Measurements from ENCODE around the gene CCDC197. TPM values are rescaled to one million over a fixed set of nuclear protein-coding genes. Genes with fewer than 3 reads are reported as not detected.

Gene CCDC197
- total and polyA plus RNA-seq, 2 donors (not counting 1 experiment from before 2014, with no cell fraction given), result not detected

DNA sequence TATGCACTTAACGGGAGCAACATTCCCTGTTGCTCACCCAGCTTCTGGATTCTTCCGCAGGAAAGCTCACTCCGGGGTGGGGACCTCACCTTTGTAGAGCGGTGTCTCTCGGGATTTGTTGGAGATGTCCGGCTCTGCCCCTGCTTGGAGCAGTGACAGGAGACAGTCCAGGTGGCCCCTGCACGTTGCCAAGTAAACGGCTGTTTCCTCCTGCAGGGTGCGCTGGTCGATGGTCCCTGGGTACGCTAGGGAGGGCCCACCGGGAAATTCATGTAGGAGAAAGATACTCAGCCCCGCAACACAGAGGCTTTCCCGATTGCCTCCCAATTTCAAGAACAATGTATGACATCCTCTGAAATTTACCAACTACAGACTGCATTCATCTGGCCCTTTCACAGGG, 43.8 kb upstream of the CCDC197 start:
- no peak for ATAC-seq (ENCODE audit: low read depth)
- no peaks in the 10 kb centered on the region for H3K27me3 Mint-ChIP-seq
- no peak overlapping the region for H3K9ac ChIP-seq (ENCODE audit: low read length)
- no peak overlapping the region for H3K27ac Mint-ChIP-seq
- H3K9me3 Mint-ChIP-seq (ENCODE audit: insufficient read depth), result no peaks in the 10 kb centered on the region
- peaks cover 46 to 55% of the 10 kb centered on the region in 2 donors for H3K4me1 ChIP-seq (ENCODE audit: control insufficient read depth in 2 of 2, insufficient read depth in 2 of 2, low read length in 2 of 2)
- no peaks in the 10 kb centered on the region for H3K27me3 ChIP-seq (replicated peaks in 1 of 4; ENCODE audit: control extremely low read depth in 1 of 4, control insufficient read depth in 3 of 4, insufficient read depth in 4 of 4, low read length in 3 of 4)
- peaks cover 49% of the 10 kb centered on the region for H3K4me1 Mint-ChIP-seq
- DNase-seq, result no peak
- no peaks in the 10 kb centered on the region for H3K9me3 ChIP-seq (ENCODE audit: control extremely low read depth in 1 of 3, control insufficient read depth in 2 of 3, insufficient read depth in 1 of 3, low read length in 2 of 3)
- no peaks in the 10 kb centered on the region for H4K20me1 ChIP-seq (ENCODE audit: control insufficient read depth, insufficient read depth, low read length, poor library complexity, severe bottlenecking)
- H2AFZ ChIP-seq (ENCODE audit: insufficient read depth, low read depth, low read length, poor library complexity, severe bottlenecking), result no peak overlapping the region
- H3K4me2 ChIP-seq (replicated peaks; ENCODE audit: low read depth, low read length, poor library complexity, severe bottlenecking), result peak overlapping the region; percentile 89
- peaks cover 6% of the 10 kb centered on the region for H3K79me2 ChIP-seq (ENCODE audit: control insufficient read depth, insufficient read depth, low read length)
- H3K36me3 ChIP-seq (replicated peaks in 1 of 2; ENCODE audit: control extremely low read depth in 1 of 2, control insufficient read depth in 1 of 2, extremely low read depth in 1 of 2, insufficient read depth in 2 of 2, low read length in 1 of 2), result no peaks in the 10 kb centered on the region
- WGBS (ENCODE audit: insufficient coverage), result 67% methylated on average over 13 of the region's 14 CpGs
- no peak overlapping the region for H3K4me3 Mint-ChIP-seq
- no peak overlapping the region for H3K4me3 ChIP-seq (ENCODE audit: control extremely low read depth in 1 of 5, extremely low read depth in 1 of 5, insufficient read depth in 1 of 5, low read depth in 2 of 5, low read length in 4 of 5)
- no peak for TF ChIP-seq EZH2 (IDR thresholded peaks at IDR 0.05; ENCODE audit: borderline replicate concordance, insufficient read depth, low read depth, low read length, poor library complexity, severe bottlenecking)
- TF ChIP-seq, protein P1, sequence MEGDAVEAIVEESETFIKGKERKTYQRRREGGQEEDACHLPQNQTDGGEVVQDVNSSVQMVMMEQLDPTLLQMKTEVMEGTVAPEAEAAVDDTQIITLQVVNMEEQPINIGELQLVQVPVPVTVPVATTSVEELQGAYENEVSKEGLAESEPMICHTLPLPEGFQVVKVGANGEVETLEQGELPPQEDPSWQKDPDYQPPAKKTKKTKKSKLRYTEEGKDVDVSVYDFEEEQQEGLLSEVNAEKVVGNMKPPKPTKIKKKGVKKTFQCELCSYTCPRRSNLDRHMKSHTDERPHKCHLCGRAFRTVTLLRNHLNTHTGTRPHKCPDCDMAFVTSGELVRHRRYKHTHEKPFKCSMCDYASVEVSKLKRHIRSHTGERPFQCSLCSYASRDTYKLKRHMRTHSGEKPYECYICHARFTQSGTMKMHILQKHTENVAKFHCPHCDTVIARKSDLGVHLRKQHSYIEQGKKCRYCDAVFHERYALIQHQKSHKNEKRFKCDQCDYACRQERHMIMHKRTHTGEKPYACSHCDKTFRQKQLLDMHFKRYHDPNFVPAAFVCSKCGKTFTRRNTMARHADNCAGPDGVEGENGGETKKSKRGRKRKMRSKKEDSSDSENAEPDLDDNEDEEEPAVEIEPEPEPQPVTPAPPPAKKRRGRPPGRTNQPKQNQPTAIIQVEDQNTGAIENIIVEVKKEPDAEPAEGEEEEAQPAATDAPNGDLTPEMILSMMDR (IDR thresholded peaks at IDR 0.05), result no peak
- H3K27ac ChIP-seq (ENCODE audit: low read length in 2 of 2), result no peak overlapping the region
- CTCF ChIA-PET, result interaction anchor here (22.1 to 37.7 kb wide), 2 partner anchors 10 to 13 kb away, joined by 1036 read pairs; partner anchors contain the start of gene ASB2
- intact Hi-C loops (cut with micrococcal nuclease), result no loop called here
- POLR2A ChIA-PET, result interaction anchor here (1.0 to 1.4 kb wide), 2 partner anchors 13 to 14 kb away, joined by 3 read pairs; no protein-coding TSS in a partner anchor

DNA sequence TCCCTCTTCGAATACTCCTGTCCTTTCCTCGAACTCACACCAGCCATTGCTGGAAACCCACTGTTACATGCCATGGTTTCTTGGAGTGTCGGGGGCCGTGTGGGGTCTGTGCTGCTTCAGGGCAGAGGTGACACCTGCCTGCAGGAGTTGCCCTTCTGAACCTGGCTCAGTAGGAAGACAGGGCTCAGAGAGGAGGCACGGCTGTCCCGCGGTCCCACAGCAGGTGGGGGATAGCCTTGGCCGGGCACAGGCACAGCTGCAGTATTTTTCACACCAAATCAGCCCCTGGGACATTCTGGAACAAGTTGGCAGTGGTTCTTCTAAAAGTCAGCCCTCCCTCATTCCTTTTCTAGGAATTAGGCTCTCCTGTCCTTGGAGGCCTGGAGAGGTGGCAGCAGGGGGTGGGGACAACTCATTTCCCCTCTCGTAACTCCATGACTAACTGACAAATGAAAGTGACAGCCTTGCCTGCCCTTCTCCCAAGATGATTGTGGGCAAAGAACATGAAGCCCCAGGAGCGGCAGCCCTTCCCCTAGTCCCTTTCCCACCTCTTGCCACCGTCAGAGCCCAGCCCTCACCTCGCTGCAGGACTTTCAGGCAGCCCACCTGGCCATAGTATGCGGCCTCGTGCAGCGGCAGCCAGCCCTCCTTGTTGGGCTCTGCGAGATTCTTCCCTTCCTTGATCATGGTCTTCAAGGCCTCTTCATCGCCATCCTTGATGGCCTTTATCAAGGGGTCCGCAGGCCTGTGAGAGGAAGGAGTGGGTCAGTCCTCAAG, 43.2 kb upstream of the CCDC197 start:
- intact Hi-C loops (cut with micrococcal nuclease), result loop anchor here (2.0 kb wide), 1 partner anchor 17 kb away; no protein-coding TSS in a partner anchor
- Mint-ChIP-seq H3K4me1 (peaks cover 56% of the 10 kb centered on the region), H3K27ac (peak overlapping the region; percentile 2), H3K9me3 (ENCODE audit: insufficient read depth) (no peaks in the 10 kb centered on the region), H3K4me3 (peak overlapping the region; percentile 5), H3K27me3 (no peaks in the 10 kb centered on the region)
- Histone ChIP-seq H3K9ac (ENCODE audit: low read length) (no peak overlapping the region), H3K4me1 (ENCODE audit: control insufficient read depth in 2 of 2, insufficient read depth in 2 of 2, low read length in 2 of 2) (peaks cover 53 to 62% of the 10 kb centered on the region in 2 donors), H3K9me3 (ENCODE audit: control extremely low read depth in 1 of 3, control insufficient read depth in 2 of 3, insufficient read depth in 1 of 3, low read length in 2 of 3) (no peaks in the 10 kb centered on the region), H2AFZ (ENCODE audit: insufficient read depth, low read depth, low read length, poor library complexity, severe bottlenecking) (peak overlapping the region; percentile 72), H3K79me2 (ENCODE audit: control insufficient read depth, insufficient read depth, low read length) (peaks cover 10% of the 10 kb centered on the region), H3K27ac (ENCODE audit: low read length in 2 of 2) (no peak overlapping the region), H3K27me3 (replicated peaks in 1 of 4; ENCODE audit: control extremely low read depth in 1 of 4, control insufficient read depth in 3 of 4, insufficient read depth in 4 of 4, low read length in 3 of 4) (no peaks in the 10 kb centered on the region), H3K4me2 (replicated peaks; ENCODE audit: low read depth, low read length, poor library complexity, severe bottlenecking) (peak overlapping the region; percentile 89), H4K20me1 (ENCODE audit: control insufficient read depth, insufficient read depth, low read length, poor library complexity, severe bottlenecking) (no peaks in the 10 kb centered on the region), H3K4me3 (ENCODE audit: control extremely low read depth in 1 of 5, extremely low read depth in 1 of 5, insufficient read depth in 1 of 5, low read depth in 2 of 5, low read length in 4 of 5) (no peak overlapping the region), H3K36me3 (replicated peaks in 1 of 2; ENCODE audit: control extremely low read depth in 1 of 2, control insufficient read depth in 1 of 2, extremely low read depth in 1 of 2, insufficient read depth in 2 of 2, low read length in 1 of 2) (no peaks in the 10 kb centered on the region)
- WGBS (ENCODE audit: insufficient coverage), result 77% methylated on average over 17 of the region's 18 CpGs
- ChIA-PET CTCF (interaction anchor here (9.0 to 37.7 kb wide), 3 partner anchors 11 to 16 kb away, joined by 117 to 1036 read pairs (median 1036); partner anchors contain the start of gene ASB2), POLR2A (no interaction called here)
- no peak for DNase-seq
- ATAC-seq (ENCODE audit: low read depth), result no peak
- TF ChIP-seq, protein P1 (IDR thresholded peaks at IDR 0.05), result no peak

All from B cell (primary cell).